Endothelial cell of umbilical vein (primary cell): ENCODE results near the gene MAK. TPM values are rescaled to one million over a fixed set of nuclear protein-coding genes. Genes with fewer than 3 reads are reported as not detected.

ENCODE experiments used
- BruUV-seq: library from RNA; stranded (reverse); fragments of 400-500 nt; replicated peaks from 2 replicates; lab custom pipeline; 2021; lab: Mats Ljungman, UMichigan
- CTCF ChIA-PET: fragments of 300-600, 350-600 bp; sonication (Branson Sonifier 250); formaldehyde crosslinking; loops from one replicate; lab custom pipeline; 2021; ENCODE audit warnings: antibody characterized with exemption, inconsistent platforms; lab: Charles Lee
- POLR2A ChIA-PET: fragments of 300-600, 350-600 bp; sonication (Branson Sonifier 250); formaldehyde crosslinking; loops from one replicate; lab custom pipeline; 2021; ENCODE audit warnings: antibody characterized with exemption, inconsistent platforms; lab: Charles Lee
- DNase-seq: peaks from one replicate; pipeline ENCODE4 v3.0.0-alpha.2; 2011; ENCODE audit warnings: low read depth, low spot score
- FAIRE-seq: peaks from 2 replicates; lab custom pipeline; 2011; peaks lifted over from hg19 to GRCh38; lab: Jason Lieb, UNC
- H2AFZ ChIP-seq: 2 replicates; pipeline ENCODE4 v1.6.0; 2012; ENCODE audit warnings: low read depth, low read length, control low read depth, inconsistent platforms
- H3K27ac ChIP-seq: 2 replicates; pipeline ENCODE4 v1.5.1; 2011; ENCODE audit warnings: low read depth, mild to moderate bottlenecking, control low read depth, low read length, moderate library complexity; ENCODE audit not compliant: insufficient read depth
- H3K27me3 ChIP-seq, 2 experiments: 2 replicates each; pipeline versions ENCODE4 v1.6.0 to v1.6.1; 2011; ENCODE audit warnings: low read length in 2 of 2, mixed read lengths in 1 of 2; ENCODE audit not compliant: control insufficient read depth in 2 of 2, insufficient read depth in 2 of 2
- H3K36me3 ChIP-seq, 2 experiments: 2 replicates in 1 of 2; 3 replicates in 1 of 2; pipeline ENCODE4 v1.5.1; 2011; ENCODE audit warnings: low read length in 2 of 2, mild to moderate bottlenecking in 1 of 2, moderate library complexity in 1 of 2; ENCODE audit not compliant: control insufficient read depth in 2 of 2, insufficient read depth in 2 of 2; ENCODE audit errors: extremely low read depth in 1 of 2
- H3K4me1 ChIP-seq: 3 replicates; pipeline ENCODE4 v1.5.1; 2011; ENCODE audit warnings: mild to moderate bottlenecking, low read length; ENCODE audit not compliant: control insufficient read depth, insufficient read depth; ENCODE audit errors: extremely low read depth
- H3K4me2 ChIP-seq: 2 replicates; pipeline ENCODE4 v1.6.1; 2011; ENCODE audit warnings: low read length, control low read depth, mixed read lengths; ENCODE audit not compliant: insufficient read depth
- H3K4me3 ChIP-seq, 3 experiments: fragments of 200-600 bp in 1 of 3; sonication (generic), shearing (Covaris generic) in 1 of 3; replicated peaks in 1 of 3; 2 replicates each; pipeline ENCODE4 v1.5.1; 2011 to 2016; ENCODE audit warnings: control low read depth in 3 of 3, low read length in 3 of 3, mild to moderate bottlenecking in 2 of 3, inconsistent platforms in 1 of 3, low read depth in 1 of 3, moderate library complexity in 1 of 3; ENCODE audit not compliant: insufficient read depth in 1 of 3
- H3K79me2 ChIP-seq: 2 replicates; pipeline ENCODE4 v1.6.0; 2012; ENCODE audit warnings: low read length, inconsistent platforms; ENCODE audit not compliant: control insufficient read depth, insufficient read depth
- H3K9ac ChIP-seq: replicated peaks from 2 replicates; pipeline ENCODE3; 2011; ENCODE audit warnings: low read length, control low read depth; ENCODE audit not compliant: insufficient read depth; ENCODE audit errors: extremely low read depth
- H3K9me1 ChIP-seq: replicated peaks from 3 replicates; pipeline ENCODE4 v1.6.0; 2011; ENCODE audit warnings: mild to moderate bottlenecking, low read length; ENCODE audit not compliant: control insufficient read depth, insufficient read depth; ENCODE audit errors: extremely low read depth
- H3K9me3 ChIP-seq: replicated peaks from 2 replicates; pipeline ENCODE4 v1.5.1; 2012; ENCODE audit warnings: low read length, inconsistent platforms; ENCODE audit not compliant: control insufficient read depth, insufficient read depth
- H4K20me1 ChIP-seq: replicated peaks from 2 replicates; pipeline ENCODE3; 2011; ENCODE audit warnings: mild to moderate bottlenecking, low read length; ENCODE audit not compliant: control insufficient read depth, insufficient read depth; ENCODE audit errors: extremely low read depth
- CTCF ChIP-seq, 2 donors: IDR thresholded peaks; 1 replicate in 1 of 2; 2 replicates in 1 of 2; pipeline ENCODE4 v1.5.1; 2011; ENCODE audit warnings: low read length in 2 of 2, mild to moderate bottlenecking in 2 of 2, moderate library complexity in 2 of 2, control low read depth in 1 of 2, inconsistent platforms in 1 of 2, low read depth in 1 of 2; ENCODE audit not compliant: insufficient read depth in 1 of 2; ENCODE audit errors: extremely low read depth in 1 of 2
- EZH2 ChIP-seq: IDR thresholded peaks from 2 replicates; pipeline ENCODE4 v1.6.1; 2012; ENCODE audit warnings: borderline replicate concordance, low read depth, mild to moderate bottlenecking, moderate library complexity, low read length, inconsistent platforms; ENCODE audit not compliant: severe bottlenecking
- FOS ChIP-seq: IDR thresholded peaks from 2 replicates; pipeline ENCODE4 v1.6.1; 2011; ENCODE audit warnings: mild to moderate bottlenecking, low read length, moderate library complexity, borderline replicate concordance; ENCODE audit not compliant: insufficient read depth
- GATA2 ChIP-seq: IDR thresholded peaks from 2 replicates; pipeline ENCODE4 v1.7.0; 2011; ENCODE audit warnings: low read depth, mild to moderate bottlenecking, moderate library complexity, mixed read lengths, low read length; ENCODE audit not compliant: insufficient read length, insufficient read depth
- JUN ChIP-seq: IDR thresholded peaks from 2 replicates; pipeline ENCODE4 v1.6.1; 2011; ENCODE audit warnings: borderline replicate concordance, low read depth; ENCODE audit not compliant: insufficient read length, insufficient read depth
- MAX ChIP-seq: IDR thresholded peaks from 2 replicates; pipeline ENCODE4 v1.6.1; 2011; ENCODE audit not compliant: insufficient read depth, insufficient read length
- MYC ChIP-seq: IDR thresholded peaks from one replicate; pipeline ENCODE4 v1.6.1; 2011; ENCODE audit warnings: mild to moderate bottlenecking, low read depth, low read length
- POLR2A ChIP-seq: IDR thresholded peaks from 2 replicates; pipeline ENCODE4 v1.6.1; 2012; ENCODE audit warnings: low read depth, mild to moderate bottlenecking, control low read depth, low read length
- POLR2AphosphoS5 ChIP-seq: IDR thresholded peaks from 2 replicates; pipeline ENCODE4 v1.6.1; 2012; ENCODE audit warnings: low read depth, mild to moderate bottlenecking, control low read depth, low read length, moderate library complexity; ENCODE audit not compliant: insufficient read depth
- dilution Hi-C: fragments of 300-500 bp; cut with MboI; formaldehyde crosslinking; loops from one replicate; pipeline ENCODE4 v1.15.0; 2019; ENCODE audit warnings: low sequenced_read_pairs; ENCODE audit not compliant: extremely low pct_ligation_motif_present
- intact Hi-C: fragments of 100-400 bp; cut with micrococcal nuclease; formaldehyde crosslinking; loops from one replicate; pipeline ENCODE4 v1.10.0; 2022
- polyA plus RNA-seq, 4 experiments: library from polyadenylated mRNA; depleted of rRNA in 3 of 4; stranded (reverse) in 3 of 4; unstranded in 1 of 4; fragments of >200 nt; gene quantifications; 2 replicates each; pipeline versions ENCODE4 v1.2.1 to v1.2.3, GENCODE V29; 2011 to 2012; ENCODE audit warnings: missing spikeins in 1 of 4
- total RNA-seq: library from RNA; stranded (reverse); gene quantifications from 2 replicates; pipeline ENCODE4 v1.2.3, GENCODE V29; 2021

MAK gene
- total and polyA plus RNA-seq, 2 donors (not counting 3 experiments of a cell fraction or from before 2014, with no cell fraction given) = not detected

GRCh38 chr6:10875026-10875425 lies 36.7 kb upstream of the MAK start:
- TF ChIP-seq MAX (no peak), GATA2 (no peak), MYC (no peak), CTCF (IDR thresholded peaks at IDR 0.05; ENCODE audit: extremely low read depth in 1 of 2, insufficient read depth in 1 of 2, low read depth in 1 of 2, low read length in 2 of 2) (no peak), EZH2 (no peak), POLR2AphosphoS5 (no peak), FOS (no peak), JUN (no peak), POLR2A (no peak)
- H3K79me2 ChIP-seq = no peaks in the 10 kb centered on the region
- no peak overlapping the region for H2AFZ ChIP-seq
- dilution Hi-C loops = no loop called here
- CTCF ChIA-PET = no interaction called here
- no peak overlapping the region for H3K4me2 ChIP-seq
- intact Hi-C loops = no loop called here
- H3K27ac ChIP-seq = no peak overlapping the region
- FAIRE-seq = no peak
- DNase-seq = no peak
- H3K4me1 ChIP-seq = no peaks in the 10 kb centered on the region
- no peaks in the 10 kb centered on the region for H3K9me1 ChIP-seq
- POLR2A ChIA-PET = no interaction called here
- no peaks in the 10 kb centered on the region for H3K9me3 ChIP-seq
- H3K36me3 ChIP-seq = no peaks in the 10 kb centered on the region
- no peak overlapping the region for H3K9ac ChIP-seq
- H3K4me3 ChIP-seq = no peak overlapping the region
- BruUV-seq = no TSS peak
- H4K20me1 ChIP-seq = no peaks in the 10 kb centered on the region
- H3K27me3 ChIP-seq = peaks cover 5 to 7% of the 10 kb centered on the region in 2 experiments
